Measurements from ENCODE around the gene FRMD5. TPM values are rescaled to one million over a fixed set of nuclear protein-coding genes. Genes with fewer than 3 reads are reported as not detected.

Gene FRMD5
- total and polyA plus RNA-seq, 2 experiments from 2014 or later = 0.51 to 3.8 TPM

GRCh38 chr15:43899928-43900327, 295.1 kb downstream of the FRMD5 start:
- Histone ChIP-seq H3K79me2 (no peaks in the 10 kb centered on the region), H3K4me3 (no peak overlapping the region), H3K9me3 (ENCODE audit: low read depth) (no peaks in the 10 kb centered on the region), H3K4me1 (ENCODE audit: insufficient read depth) (no peaks in the 10 kb centered on the region), H3K4me2 (no peak overlapping the region), H2AFZ (no peak overlapping the region), H3K9me2 (replicated peaks; ENCODE audit: insufficient read depth) (no peaks in the 10 kb centered on the region), H3K36me3 (replicated peaks; ENCODE audit: insufficient read depth, low read depth) (no peaks in the 10 kb centered on the region), H3K27ac (no peak overlapping the region), H4K20me1 (ENCODE audit: insufficient read depth, poor library complexity, severe bottlenecking) (no peaks in the 10 kb centered on the region), H3K27me3 (no peaks in the 10 kb centered on the region)
- no peak for DNase-seq (ENCODE audit: low spot score)
- TF ChIP-seq EZH2phosphoT487 (IDR thresholded peaks at IDR 0.05; ENCODE audit: low read depth, severe bottlenecking, unreplicated experiment) (no peak), CTCF (IDR thresholded peaks at IDR 0.05; ENCODE audit: poor library complexity) (no peak), EZH2 (IDR thresholded peaks at IDR 0.05; ENCODE audit: borderline replicate concordance) (no peak)
- WGBS (ENCODE audit: low lambda C conversion rate, missing lambda C conversion rate) = 70% methylated on average over 5 of the region's 5 CpGs

DNA sequence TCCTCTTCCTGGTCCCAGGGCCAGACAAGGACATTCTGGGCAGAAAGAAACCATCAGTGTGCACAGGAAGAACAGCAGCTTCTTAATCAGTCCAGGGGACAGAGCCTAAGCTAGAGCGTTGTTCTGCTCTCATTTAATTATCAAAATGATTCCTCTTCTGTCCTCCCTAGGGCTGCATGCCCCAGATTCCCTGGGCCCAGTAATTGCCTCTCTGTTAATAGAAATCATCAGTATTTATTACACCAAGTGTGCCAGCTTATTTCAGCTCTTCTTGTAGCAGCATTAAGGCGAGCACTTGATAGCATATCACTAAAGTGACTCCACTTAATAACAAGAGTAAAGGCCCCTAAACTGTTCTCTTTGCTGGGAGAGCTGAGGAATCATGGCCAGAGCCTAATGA, 296.2 kb downstream of the FRMD5 start:
- no peaks in the 10 kb centered on the region for H3K27me3 ChIP-seq
- H3K4me2 ChIP-seq = no peak overlapping the region
- no peak for TF ChIP-seq EZH2 (IDR thresholded peaks at IDR 0.05; ENCODE audit: borderline replicate concordance)
- no peak for TF ChIP-seq EZH2phosphoT487 (IDR thresholded peaks at IDR 0.05; ENCODE audit: low read depth, severe bottlenecking, unreplicated experiment)
- no peak for TF ChIP-seq CTCF (IDR thresholded peaks at IDR 0.05; ENCODE audit: poor library complexity)
- H3K79me2 ChIP-seq = no peaks in the 10 kb centered on the region
- H3K4me1 ChIP-seq (ENCODE audit: insufficient read depth) = no peaks in the 10 kb centered on the region
- no peak overlapping the region for H2AFZ ChIP-seq
- DNase-seq (ENCODE audit: low spot score) = no peak
- no peaks in the 10 kb centered on the region for H3K9me2 ChIP-seq (replicated peaks; ENCODE audit: insufficient read depth)
- H3K9me3 ChIP-seq (ENCODE audit: low read depth) = no peaks in the 10 kb centered on the region
- H3K36me3 ChIP-seq (replicated peaks; ENCODE audit: insufficient read depth, low read depth) = no peaks in the 10 kb centered on the region
- WGBS (ENCODE audit: low lambda C conversion rate, missing lambda C conversion rate) = 84% methylated on average over 2 of the region's 2 CpGs
- no peak overlapping the region for H3K4me3 ChIP-seq
- no peak overlapping the region for H3K27ac ChIP-seq
- no peaks in the 10 kb centered on the region for H4K20me1 ChIP-seq (ENCODE audit: insufficient read depth, poor library complexity, severe bottlenecking)

- no peaks in the 10 kb centered on the region for H3K27me3 ChIP-seq
- no peak overlapping the region for H3K27ac ChIP-seq
- no peak overlapping the region for H3K4me2 ChIP-seq
- H3K4me3 ChIP-seq = no peak overlapping the region
- 96% methylated on average over 1 of the region's 1 CpG for WGBS (ENCODE audit: low lambda C conversion rate, missing lambda C conversion rate)
- no peaks in the 10 kb centered on the region for H4K20me1 ChIP-seq (ENCODE audit: insufficient read depth, poor library complexity, severe bottlenecking)
- H3K4me1 ChIP-seq (ENCODE audit: insufficient read depth) = no peaks in the 10 kb centered on the region
- H3K9me2 ChIP-seq (replicated peaks; ENCODE audit: insufficient read depth) = no peaks in the 10 kb centered on the region
- no peaks in the 10 kb centered on the region for H3K9me3 ChIP-seq (ENCODE audit: low read depth)
- no peaks in the 10 kb centered on the region for H3K36me3 ChIP-seq (replicated peaks; ENCODE audit: insufficient read depth, low read depth)
- no peaks in the 10 kb centered on the region for H3K79me2 ChIP-seq
- no peak overlapping the region for H2AFZ ChIP-seq
- no peak for DNase-seq (ENCODE audit: low spot score)
- TF ChIP-seq EZH2phosphoT487 (IDR thresholded peaks at IDR 0.05; ENCODE audit: low read depth, severe bottlenecking, unreplicated experiment) (no peak), CTCF (IDR thresholded peaks at IDR 0.05; ENCODE audit: poor library complexity) (no peak), EZH2 (IDR thresholded peaks at IDR 0.05; ENCODE audit: borderline replicate concordance) (no peak)
Measured at GRCh38 chr15:43896543-43896942, 298.5 kb downstream of the FRMD5 start.

DNA sequence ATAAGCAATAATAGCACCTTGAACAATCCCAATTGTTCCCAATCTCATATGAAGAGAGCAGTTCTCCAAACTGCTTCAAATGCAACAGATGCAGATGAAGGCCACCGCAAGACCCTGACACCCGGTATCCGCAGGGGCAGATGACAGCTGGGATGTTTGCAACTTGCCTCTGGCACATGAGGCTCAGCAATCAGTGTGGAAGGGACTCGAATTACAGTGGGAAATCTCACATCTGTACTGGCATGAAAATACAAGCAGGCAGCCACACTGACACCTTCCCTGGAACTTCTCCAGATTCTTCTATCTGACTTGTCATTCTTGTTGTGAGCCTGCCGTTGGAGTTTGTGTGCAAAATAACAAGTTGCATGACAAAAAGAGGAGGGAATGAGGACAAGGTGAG, 299.5 kb downstream of the FRMD5 start:
- Histone ChIP-seq H3K27me3 (no peaks in the 10 kb centered on the region), H3K4me1 (ENCODE audit: insufficient read depth) (no peaks in the 10 kb centered on the region), H3K9me2 (replicated peaks; ENCODE audit: insufficient read depth) (no peaks in the 10 kb centered on the region), H4K20me1 (ENCODE audit: insufficient read depth, poor library complexity, severe bottlenecking) (no peaks in the 10 kb centered on the region), H3K4me3 (no peak overlapping the region), H3K36me3 (replicated peaks; ENCODE audit: insufficient read depth, low read depth) (no peaks in the 10 kb centered on the region), H3K79me2 (no peaks in the 10 kb centered on the region), H2AFZ (no peak overlapping the region), H3K4me2 (no peak overlapping the region), H3K9me3 (ENCODE audit: low read depth) (no peaks in the 10 kb centered on the region), H3K27ac (no peak overlapping the region)
- WGBS (ENCODE audit: low lambda C conversion rate, missing lambda C conversion rate) = 60% methylated on average over 5 of the region's 5 CpGs
- no peak for DNase-seq (ENCODE audit: low spot score)
- TF ChIP-seq EZH2phosphoT487 (IDR thresholded peaks at IDR 0.05; ENCODE audit: low read depth, severe bottlenecking, unreplicated experiment) (no peak), CTCF (IDR thresholded peaks at IDR 0.05; ENCODE audit: poor library complexity) (no peak), EZH2 (IDR thresholded peaks at IDR 0.05; ENCODE audit: borderline replicate concordance) (no peak)
